Subcutaneous abdominal adipose tissue (tissue), 5 donors: ENCODE results near the gene SIAH3.
"Not testable (repeated sequence)": the region's sequence is repeated elsewhere in the genome, so short reads cannot be mapped to it uniquely, and the experiment has no call there.

Experiments used
- H3K27ac ChIP-seq: one replicate; pipeline ENCODE4 v1.7.0; 2013; ENCODE audit warnings: low read depth, mild to moderate bottlenecking, inconsistent platforms, low read length, moderate library complexity
- H3K27me3 ChIP-seq, 5 donors: one replicate each; pipeline ENCODE4 v1.7.0; 2013; ENCODE audit warnings: low read length in 5 of 5, inconsistent platforms in 1 of 5; ENCODE audit not compliant: control insufficient read depth in 5 of 5, insufficient read depth in 4 of 5
- H3K36me3 ChIP-seq, 5 donors: one replicate each; pipeline ENCODE4 v1.7.0; 2013; ENCODE audit warnings: low read length in 5 of 5; ENCODE audit not compliant: control insufficient read depth in 5 of 5, insufficient read depth in 5 of 5
- H3K4me1 ChIP-seq, 5 donors: one replicate each; pipeline ENCODE4 v1.7.0; 2013; ENCODE audit warnings: low read length in 5 of 5, mild to moderate bottlenecking in 3 of 5, moderate library complexity in 1 of 5; ENCODE audit not compliant: control insufficient read depth in 5 of 5, insufficient read depth in 5 of 5
- H3K4me3 ChIP-seq, 5 donors: one replicate each; pipeline ENCODE4 v1.7.0; 2013; ENCODE audit warnings: low read length in 5 of 5, low read depth in 1 of 5
- H3K9ac ChIP-seq, 5 donors: one replicate each; pipeline ENCODE4 v1.7.0; 2013; ENCODE audit warnings: low read length in 5 of 5, mild to moderate bottlenecking in 4 of 5, moderate library complexity in 3 of 5
- H3K9me3 ChIP-seq, 5 donors: one replicate each; pipeline ENCODE4 v1.7.0; 2013; ENCODE audit warnings: low read length in 5 of 5; ENCODE audit not compliant: control insufficient read depth in 5 of 5
- donor health status: healthy.
- donor health status: healthy.
- donor health status: healthy.
- donor health status: healthy.
- donor health status: healthy.

Gene SIAH3

DNA sequence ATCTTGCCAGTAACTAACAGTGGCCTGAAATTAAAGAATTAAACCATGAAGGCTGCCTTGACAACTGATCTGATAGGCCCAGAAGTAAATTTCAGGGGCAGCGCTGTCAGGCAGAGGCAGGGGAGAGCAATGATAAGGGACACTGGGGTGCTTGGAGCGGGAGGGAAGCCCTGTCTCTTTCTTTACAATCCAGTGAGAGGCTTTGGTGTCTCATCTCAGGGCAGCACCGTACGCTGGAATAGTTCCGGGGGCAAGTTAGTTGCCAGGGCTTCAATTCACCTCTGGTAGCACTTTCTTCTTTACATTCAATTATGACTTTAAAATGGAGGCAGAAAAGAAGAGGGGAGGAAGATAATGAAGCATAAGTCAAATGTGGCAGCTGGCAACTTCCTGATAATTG, 74.8 kb downstream of the SIAH3 start:
- Histone ChIP-seq H3K36me3 (no peaks in the 10 kb centered on the region), H3K4me3 (no peak overlapping the region), H3K27ac (no peak overlapping the region), H3K9ac (no peak overlapping the region), H3K9me3 (no peaks in the 10 kb centered on the region), H3K4me1 (peaks cover 0 to 6% (median 4%) of the 10 kb centered on the region in 5 donors), H3K27me3 (peaks cover 0 to 3% (median 0%) of the 10 kb centered on the region in 5 donors)

DNA sequence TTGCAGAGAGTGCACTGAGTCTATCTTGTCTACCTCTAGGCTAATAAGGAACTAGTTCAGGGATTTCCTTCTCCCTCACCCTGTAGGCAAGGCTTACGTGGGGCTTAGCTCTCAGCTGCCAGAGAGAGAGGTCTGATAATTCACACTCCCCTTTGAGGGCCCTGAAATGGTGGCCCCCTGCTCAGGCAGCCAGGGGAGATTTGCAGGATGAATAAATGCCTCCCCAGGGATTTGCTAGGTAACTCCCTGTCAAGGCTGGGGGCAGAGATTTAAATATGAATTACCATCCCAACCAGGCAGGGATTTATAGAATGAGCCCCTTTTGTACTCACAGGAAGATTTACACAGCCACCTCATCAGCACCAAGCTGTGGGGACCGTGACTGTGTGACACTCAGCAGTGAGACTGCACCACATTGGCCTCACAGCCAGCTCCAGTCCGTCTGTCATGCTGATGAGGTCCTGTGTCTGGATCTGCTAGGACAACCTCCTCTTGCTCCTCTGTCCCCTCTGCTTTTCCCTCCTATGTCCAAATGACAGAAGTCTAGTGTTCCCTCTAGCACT, 76.1 kb downstream of the SIAH3 start:
- Histone ChIP-seq H3K27me3 (peaks cover 0 to 2% (median 0%) of the 10 kb centered on the region in 5 donors), H3K4me3 (no peak overlapping the region), H3K4me1 (no peaks in the 10 kb centered on the region), H3K36me3 (no peaks in the 10 kb centered on the region), H3K9me3 (peaks cover 0 to 2% (median 0%) of the 10 kb centered on the region in 5 donors), H3K27ac (no peak overlapping the region), H3K9ac (no peak overlapping the region)

DNA sequence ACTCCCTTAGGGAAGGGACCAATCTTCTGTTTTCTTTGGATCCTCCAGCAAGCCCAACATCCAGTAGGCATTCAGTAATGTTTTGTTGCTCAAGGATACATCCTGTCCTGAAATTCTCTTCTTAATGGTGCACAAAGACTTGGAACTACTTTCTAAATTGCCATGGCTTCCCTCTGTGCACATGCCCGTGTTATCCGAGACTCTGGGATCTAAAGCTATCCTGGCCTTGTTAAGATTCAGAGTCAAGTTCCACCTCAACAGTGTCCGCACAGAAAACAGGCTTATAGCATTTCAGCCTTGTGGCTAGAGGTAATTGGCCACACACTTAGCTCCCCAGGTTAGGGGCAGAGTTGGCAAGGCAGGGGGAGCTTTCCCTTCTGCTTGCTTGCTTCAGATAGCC, 77.6 kb downstream of the SIAH3 start:
- Histone ChIP-seq H3K4me1 (peaks cover 0 to 2% (median 0%) of the 10 kb centered on the region in 5 donors), H3K9ac (no peak overlapping the region), H3K9me3 (peaks cover 0 to 2% (median 0%) of the 10 kb centered on the region in 5 donors), H3K36me3 (no peaks in the 10 kb centered on the region), H3K27me3 (peaks cover 0 to 2% (median 0%) of the 10 kb centered on the region in 5 donors), H3K4me3 (no peak overlapping the region), H3K27ac (no peak overlapping the region)

DNA sequence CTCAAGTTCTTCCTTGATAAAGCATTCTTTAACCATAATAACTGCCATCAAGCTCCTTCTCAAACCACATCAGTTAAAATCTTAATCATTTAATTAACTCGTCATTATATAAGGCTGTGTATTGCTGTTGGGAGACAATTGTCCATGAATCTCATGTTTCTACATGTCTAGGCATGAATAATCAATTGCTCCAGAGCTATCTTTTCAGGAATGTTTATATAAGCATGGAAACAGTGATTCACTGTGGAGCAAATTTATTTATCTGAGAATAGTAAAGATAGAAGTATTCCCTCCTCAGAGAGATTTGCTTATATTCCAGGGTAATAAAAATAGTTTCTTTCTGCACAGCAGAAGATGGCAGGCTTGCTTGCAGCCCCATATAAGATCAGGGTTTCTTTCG, 78.3 kb downstream of the SIAH3 start:
- H3K27ac ChIP-seq = no peak overlapping the region
- no peaks in the 10 kb centered on the region for H3K36me3 ChIP-seq
- peaks cover 0 to 2% (median 0%) of the 10 kb centered on the region in 5 donors for H3K9me3 ChIP-seq
- H3K4me3 ChIP-seq = no peak overlapping the region
- H3K27me3 ChIP-seq = peaks cover 0 to 2% (median 0%) of the 10 kb centered on the region in 5 donors
- no peak overlapping the region for H3K9ac ChIP-seq
- H3K4me1 ChIP-seq = peaks cover 0 to 7% (median 0%) of the 10 kb centered on the region in 5 donors

DNA sequence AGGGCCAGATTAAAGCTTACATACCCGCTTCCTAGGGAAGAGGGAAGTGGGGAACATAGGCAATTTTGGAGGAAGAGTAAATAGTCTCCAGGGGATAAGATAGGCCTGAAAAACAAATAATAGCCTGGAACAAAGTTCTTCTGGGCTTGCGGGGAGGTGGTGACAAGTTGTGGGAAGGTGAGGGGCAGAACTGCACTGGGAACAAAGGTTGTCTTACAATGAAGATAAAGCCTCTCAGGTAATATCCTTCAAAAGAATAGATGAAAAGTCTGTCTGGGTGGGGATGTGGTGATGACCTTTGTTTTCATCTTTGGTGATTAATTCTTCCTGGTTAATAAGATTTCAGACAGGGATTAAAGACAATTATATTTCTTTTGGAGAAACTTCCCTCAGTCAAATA, 80.7 kb downstream of the SIAH3 start:
- no peaks in the 10 kb centered on the region for H3K36me3 ChIP-seq
- no peak overlapping the region for H3K9ac ChIP-seq
- peaks cover 0 to 7% (median 0%) of the 10 kb centered on the region in 5 donors for H3K4me1 ChIP-seq
- H3K9me3 ChIP-seq = peaks cover 0 to 2% (median 0%) of the 10 kb centered on the region in 5 donors
- H3K4me3 ChIP-seq = no peak overlapping the region
- peaks cover 0 to 2% (median 0%) of the 10 kb centered on the region in 5 donors for H3K27me3 ChIP-seq
- no peak overlapping the region for H3K27ac ChIP-seq

DNA sequence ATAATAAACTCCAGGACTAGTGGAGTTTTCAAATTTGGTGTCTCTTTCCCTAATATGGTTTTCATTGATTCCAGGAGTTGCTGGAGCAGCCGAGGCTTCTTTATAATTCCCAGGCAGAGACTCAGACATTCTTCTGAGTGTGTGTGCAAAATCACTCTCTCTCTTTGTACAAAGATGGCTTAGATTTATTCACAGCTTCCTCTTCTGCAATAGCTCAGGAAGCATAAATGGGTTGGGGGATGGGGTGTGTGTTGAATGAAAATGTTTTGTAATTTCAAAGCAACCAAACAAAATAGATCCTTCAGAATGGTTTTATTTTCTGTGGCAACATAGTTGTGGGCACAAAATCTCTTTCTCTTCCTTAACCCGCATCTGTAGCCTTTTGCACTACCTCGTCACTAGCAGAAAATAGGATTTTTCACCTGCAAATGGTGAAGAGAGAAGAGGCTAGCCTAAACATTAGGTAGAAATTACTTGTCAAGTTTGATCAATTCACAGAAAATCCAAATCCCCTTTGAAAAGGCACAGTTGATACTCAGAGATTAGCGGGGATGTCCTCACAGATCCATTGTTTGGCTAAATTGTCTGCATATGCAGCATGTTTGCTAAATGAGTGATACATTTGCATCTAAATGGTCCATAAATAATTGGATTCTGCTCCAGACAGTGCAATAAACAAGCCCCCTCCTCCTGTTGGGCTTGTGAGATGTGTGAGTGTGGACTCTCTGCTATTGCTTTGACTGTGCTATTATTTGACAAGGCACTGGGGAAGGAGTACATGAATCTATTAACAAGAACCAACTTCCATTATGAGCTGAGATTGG, 82.7 kb downstream of the SIAH3 start:
- Histone ChIP-seq H3K4me1 (peaks cover 0 to 7% (median 0%) of the 10 kb centered on the region in 5 donors), H3K27me3 (no peaks in the 10 kb centered on the region), H3K36me3 (no peaks in the 10 kb centered on the region), H3K4me3 (no peak overlapping the region), H3K9ac (no peak overlapping the region), H3K9me3 (peaks cover 0 to 2% (median 0%) of the 10 kb centered on the region in 5 donors), H3K27ac (no peak overlapping the region)

DNA sequence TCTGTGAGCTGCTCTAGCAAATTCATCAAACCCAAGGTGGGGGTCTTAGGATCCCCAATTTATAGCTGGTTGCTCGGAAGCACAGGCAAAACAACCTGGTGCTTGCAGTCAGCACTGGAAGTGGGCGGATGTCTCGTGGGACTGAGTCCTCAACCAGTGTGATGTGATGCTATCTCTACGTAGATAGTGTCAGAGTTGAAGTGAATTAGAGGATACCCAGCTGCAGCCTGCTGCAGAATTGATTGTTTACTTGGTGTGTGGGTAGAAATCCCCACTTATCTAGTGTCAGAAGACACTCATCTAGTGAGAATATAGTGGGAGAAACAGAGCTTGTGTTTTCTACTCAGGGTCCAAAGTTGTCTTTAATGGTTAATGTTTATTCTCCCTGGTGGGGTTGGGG, 86.1 kb downstream of the SIAH3 start:
- H3K9me3 ChIP-seq = no peaks in the 10 kb centered on the region
- H3K9ac ChIP-seq = no peak overlapping the region
- H3K4me1 ChIP-seq = peaks cover 0 to 7% (median 0%) of the 10 kb centered on the region in 5 donors
- no peaks in the 10 kb centered on the region for H3K27me3 ChIP-seq
- no peaks in the 10 kb centered on the region for H3K36me3 ChIP-seq
- H3K4me3 ChIP-seq = no peak overlapping the region
- no peak overlapping the region for H3K27ac ChIP-seq

DNA sequence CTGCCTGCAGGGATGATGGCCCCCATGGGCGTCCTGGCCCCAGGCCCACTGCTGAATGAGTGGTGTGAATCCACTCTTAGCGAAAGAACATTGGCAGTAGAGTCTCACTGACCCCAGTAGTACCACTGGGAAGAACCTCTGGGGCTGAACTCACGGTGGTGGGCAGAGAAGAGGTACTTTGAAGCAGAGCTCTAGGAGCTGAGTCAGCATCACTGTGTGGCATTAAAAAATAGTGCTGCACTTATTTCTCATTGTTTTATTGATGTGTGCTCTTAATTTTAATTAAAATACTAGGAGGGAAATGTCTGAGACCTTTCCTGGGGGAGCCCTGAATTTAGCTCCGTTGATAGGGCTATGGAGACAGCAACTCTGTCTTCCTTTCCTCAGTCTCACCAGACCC, 88.1 kb downstream of the SIAH3 start:
- Histone ChIP-seq H3K9ac (no peak overlapping the region), H3K9me3 (peaks cover 0 to 7% (median 0%) of the 10 kb centered on the region in 5 donors), H3K27ac (no peak overlapping the region), H3K4me1 (peaks cover 0 to under 1% (median 0%) of the 10 kb centered on the region in 5 donors), H3K27me3 (no peaks in the 10 kb centered on the region), H3K4me3 (no peak overlapping the region), H3K36me3 (no peaks in the 10 kb centered on the region)

DNA sequence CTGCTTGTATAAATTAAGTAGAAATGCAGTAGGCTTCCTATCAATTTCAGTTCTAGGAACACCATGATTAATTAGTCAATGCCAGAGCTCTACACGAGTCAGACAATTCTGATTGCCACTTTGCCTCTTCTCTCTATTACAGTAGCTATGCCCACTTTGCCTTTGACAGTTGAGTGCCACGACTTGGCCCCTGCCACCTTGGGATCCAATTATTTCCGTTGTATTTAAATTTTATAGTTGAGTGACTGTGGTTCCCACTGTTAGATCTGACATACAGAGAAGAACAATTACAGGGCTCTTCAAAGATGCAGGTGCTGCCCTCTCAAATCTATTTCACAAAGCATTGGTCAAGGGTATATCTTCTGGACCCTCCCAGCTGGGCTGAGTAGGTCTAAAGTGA, 94.0 kb downstream of the SIAH3 start:
- H3K36me3 ChIP-seq, H3K4me1 ChIP-seq, H3K9ac ChIP-seq, H3K4me3 ChIP-seq, H3K27ac ChIP-seq, H3K27me3 ChIP-seq: not testable (repeated sequence)
- peaks cover 2 to 19% (median 13%) of the 10 kb centered on the region in 5 donors for H3K9me3 ChIP-seq

DNA sequence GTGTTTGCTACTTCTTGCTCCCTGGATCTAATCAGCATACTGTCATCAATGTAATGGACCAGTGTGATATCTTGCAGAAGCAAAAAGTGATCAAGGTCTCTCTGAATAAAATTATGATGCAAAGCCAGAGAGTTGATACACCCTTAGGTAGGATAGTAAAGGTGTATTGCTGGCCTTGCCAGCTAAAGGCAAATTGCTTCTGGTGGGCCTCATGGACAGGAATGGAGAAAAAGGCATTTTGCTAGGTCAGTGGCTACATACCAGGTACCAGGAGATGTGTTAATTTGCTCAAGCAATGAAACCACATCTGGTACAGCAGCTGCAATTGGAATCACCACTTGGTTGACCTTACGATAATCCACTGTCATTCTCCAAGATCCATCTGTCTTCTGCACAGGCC, 95.1 kb downstream of the SIAH3 start:
- not testable (repeated sequence) for H3K27me3 ChIP-seq, H3K9ac ChIP-seq, H3K4me1 ChIP-seq, H3K4me3 ChIP-seq, H3K27ac ChIP-seq, H3K36me3 ChIP-seq
- peaks cover 2 to 19% (median 13%) of the 10 kb centered on the region in 5 donors for H3K9me3 ChIP-seq
